ENCODE measurements around the gene RNF213. TPM values are rescaled to one million over a fixed set of nuclear protein-coding genes. Genes with fewer than 3 reads are reported as not detected.
A peak's percentile ranks its signal among the peaks of the same experiment; 100 is the strongest.

Gene RNF213
- total and polyA plus RNA-seq, 2 donors (not counting 1 experiment from before 2014, with no cell fraction given) = 36.8 to 245 TPM

GRCh38 chr17:80364091-80364691 lies 103.5 kb downstream of the RNF213 start:
- H3K9ac ChIP-seq (ENCODE audit: insufficient read depth, low read length) = no peak overlapping the region
- no peak overlapping the region for H2AFZ ChIP-seq (ENCODE audit: low read length)
- H3K36me3 ChIP-seq (ENCODE audit: control insufficient read depth, insufficient read depth, low read length) = peaks cover 42% of the 10 kb centered on the region
- no peaks in the 10 kb centered on the region for H3K9me3 ChIP-seq (ENCODE audit: control insufficient read depth, insufficient read depth, low read depth, low read length)
- peaks cover 12% of the 10 kb centered on the region for H3K4me1 ChIP-seq (ENCODE audit: control insufficient read depth, extremely low read depth, insufficient read depth, low read length)
- no peak overlapping the region for H3K4me3 ChIP-seq (replicated peaks in 1 of 4; ENCODE audit: control extremely low read depth in 1 of 4, insufficient read depth in 1 of 4, low read depth in 3 of 4, low read length in 4 of 4)
- DNase-seq (ENCODE audit: low read depth in 2 of 2) = peak in 1 of 2 donors; percentile 11
- TF ChIP-seq CTCF (conservative IDR thresholded peaks at IDR 0.05 in 1 of 2, IDR thresholded peaks at IDR 0.05 in 1 of 2; ENCODE audit: low read depth in 1 of 2, low read length in 2 of 2) (peak; percentile 17 to 33), EZH2 (IDR thresholded peaks at IDR 0.05; ENCODE audit: low read length, missing control alignments) (no peak)
- H3K4me2 ChIP-seq (ENCODE audit: extremely low read depth, insufficient read depth, low read length) = no peak overlapping the region
- H3K27ac ChIP-seq (ENCODE audit: insufficient read depth, low read length) = no peak overlapping the region
- H3K79me2 ChIP-seq (ENCODE audit: control insufficient read depth, insufficient read depth, low read length) = no peaks in the 10 kb centered on the region
- H4K20me1 ChIP-seq (ENCODE audit: control insufficient read depth, extremely low read depth, insufficient read depth, low read length) = no peaks in the 10 kb centered on the region
- no peaks in the 10 kb centered on the region for H3K27me3 ChIP-seq (ENCODE audit: control insufficient read depth, insufficient read depth, low read length)

GRCh38 chr17:80365001-80365965 lies 104.6 kb downstream of the RNF213 start:
- H3K27me3 ChIP-seq (ENCODE audit: control insufficient read depth, insufficient read depth, low read length) = no peaks in the 10 kb centered on the region
- H2AFZ ChIP-seq (ENCODE audit: low read length) = no peak overlapping the region
- H4K20me1 ChIP-seq (ENCODE audit: control insufficient read depth, extremely low read depth, insufficient read depth, low read length) = no peaks in the 10 kb centered on the region
- DNase-seq (ENCODE audit: low read depth in 2 of 2) = no peak
- no peak overlapping the region for H3K27ac ChIP-seq (ENCODE audit: insufficient read depth, low read length)
- no peak overlapping the region for H3K4me3 ChIP-seq (replicated peaks in 1 of 4; ENCODE audit: control extremely low read depth in 1 of 4, insufficient read depth in 1 of 4, low read depth in 3 of 4, low read length in 4 of 4)
- no peak overlapping the region for H3K9ac ChIP-seq (ENCODE audit: insufficient read depth, low read length)
- H3K9me3 ChIP-seq (ENCODE audit: control insufficient read depth, insufficient read depth, low read depth, low read length) = no peaks in the 10 kb centered on the region
- no peak overlapping the region for H3K4me2 ChIP-seq (ENCODE audit: extremely low read depth, insufficient read depth, low read length)
- no peaks in the 10 kb centered on the region for H3K79me2 ChIP-seq (ENCODE audit: control insufficient read depth, insufficient read depth, low read length)
- TF ChIP-seq EZH2 (IDR thresholded peaks at IDR 0.05; ENCODE audit: low read length, missing control alignments) (no peak), CTCF (conservative IDR thresholded peaks at IDR 0.05 in 1 of 2, IDR thresholded peaks at IDR 0.05 in 1 of 2; ENCODE audit: low read depth in 1 of 2, low read length in 2 of 2) (no peak)
- H3K36me3 ChIP-seq (ENCODE audit: control insufficient read depth, insufficient read depth, low read length) = peaks cover 46% of the 10 kb centered on the region
- peaks cover 12% of the 10 kb centered on the region for H3K4me1 ChIP-seq (ENCODE audit: control insufficient read depth, extremely low read depth, insufficient read depth, low read length)

GRCh38 chr17:80365983-80366382 lies 105.3 kb downstream of the RNF213 start:
- Histone ChIP-seq H3K36me3 (ENCODE audit: control insufficient read depth, insufficient read depth, low read length) (peaks cover 42% of the 10 kb centered on the region), H3K4me1 (ENCODE audit: control insufficient read depth, extremely low read depth, insufficient read depth, low read length) (peaks cover 12% of the 10 kb centered on the region), H3K9me3 (ENCODE audit: control insufficient read depth, insufficient read depth, low read depth, low read length) (no peaks in the 10 kb centered on the region), H4K20me1 (ENCODE audit: control insufficient read depth, extremely low read depth, insufficient read depth, low read length) (no peaks in the 10 kb centered on the region), H3K27ac (ENCODE audit: insufficient read depth, low read length) (no peak overlapping the region), H3K27me3 (ENCODE audit: control insufficient read depth, insufficient read depth, low read length) (no peaks in the 10 kb centered on the region), H3K4me2 (ENCODE audit: extremely low read depth, insufficient read depth, low read length) (no peak overlapping the region), H3K4me3 (replicated peaks in 1 of 4; ENCODE audit: control extremely low read depth in 1 of 4, insufficient read depth in 1 of 4, low read depth in 3 of 4, low read length in 4 of 4) (no peak overlapping the region), H3K79me2 (ENCODE audit: control insufficient read depth, insufficient read depth, low read length) (no peaks in the 10 kb centered on the region), H3K9ac (ENCODE audit: insufficient read depth, low read length) (no peak overlapping the region), H2AFZ (ENCODE audit: low read length) (no peak overlapping the region)
- TF ChIP-seq CTCF (conservative IDR thresholded peaks at IDR 0.05 in 1 of 2, IDR thresholded peaks at IDR 0.05 in 1 of 2; ENCODE audit: low read depth in 1 of 2, low read length in 2 of 2) (no peak), EZH2 (IDR thresholded peaks at IDR 0.05; ENCODE audit: low read length, missing control alignments) (no peak)
- no peak for DNase-seq (ENCODE audit: low read depth in 2 of 2)

Data from fibroblast of lung (primary cell).